Inflammatory macrophage treated with lipopolysaccharide for 1 hour (primary cell): Measurements from ENCODE around the gene ZNF322.
A peak's percentile ranks its signal among the peaks of the same experiment; 100 is the strongest.
"Not testable (repeated sequence)": the region's sequence is repeated elsewhere in the genome, so short reads cannot be mapped to it uniquely, and the experiment has no call there.

Experiments used
- DNase-seq, 2 donors: peaks; one replicate each; pipeline ENCODE4 v3.0.0-alpha.2; 2020 to 2022

ZNF322 gene

DNA sequence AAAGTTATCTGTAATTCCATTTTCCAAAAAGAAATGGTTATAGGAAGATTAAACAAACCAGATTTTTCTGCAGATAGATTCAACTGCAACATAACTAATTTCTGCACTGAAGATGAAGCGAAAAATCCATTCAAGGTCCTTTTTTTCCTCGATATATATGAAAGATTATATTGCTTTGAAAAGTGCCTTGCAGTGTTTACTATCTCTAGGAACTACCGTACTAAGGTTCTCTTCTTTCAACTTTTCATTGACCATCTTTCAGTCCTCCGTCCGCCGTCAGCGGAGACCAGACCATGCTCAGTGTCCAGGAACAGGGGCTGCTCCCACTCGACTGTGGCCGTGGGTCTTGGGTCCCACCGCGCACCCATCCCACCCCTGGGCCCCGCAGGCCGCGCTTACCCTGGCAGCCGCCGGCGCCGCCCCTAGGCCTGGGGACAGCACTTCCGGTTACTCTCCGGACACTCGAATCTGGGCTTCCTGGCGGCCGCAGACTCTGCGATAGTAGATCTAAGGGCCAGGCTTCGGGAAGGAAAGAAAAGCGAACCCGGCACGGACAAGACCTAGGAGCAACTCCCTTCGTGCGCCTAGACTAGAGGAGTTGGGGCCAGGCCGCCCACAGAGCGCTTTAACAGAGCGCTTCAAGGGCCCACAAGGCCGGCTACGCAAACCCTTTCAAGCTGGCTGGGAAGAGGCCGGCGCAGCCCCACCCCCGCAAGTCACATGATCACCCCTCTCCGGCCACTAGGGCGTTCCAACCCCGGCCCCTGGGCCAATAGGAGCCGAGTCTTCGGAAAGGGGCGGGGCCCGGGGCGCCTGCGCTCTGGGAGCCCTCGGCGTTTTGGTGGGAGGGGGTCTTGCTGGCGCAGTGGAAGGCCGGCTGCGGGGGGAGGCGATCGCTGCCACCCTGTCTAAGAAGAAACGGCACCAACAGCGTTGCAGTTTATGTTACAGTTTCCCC is at the start of gene ZNF322:
Gene ZNF322 (minus strand): TSS at position 705 of the 958 bp plus-strand sequence. CDS start 21,193 bp downstream, outside the sequence.
- peak; percentile 92 to 94 for DNase-seq

- DNase-seq: not testable (repeated sequence)
Observed at GRCh38 chr6:26705780-26706179, 46.2 kb upstream of the ZNF322 start.

DNA sequence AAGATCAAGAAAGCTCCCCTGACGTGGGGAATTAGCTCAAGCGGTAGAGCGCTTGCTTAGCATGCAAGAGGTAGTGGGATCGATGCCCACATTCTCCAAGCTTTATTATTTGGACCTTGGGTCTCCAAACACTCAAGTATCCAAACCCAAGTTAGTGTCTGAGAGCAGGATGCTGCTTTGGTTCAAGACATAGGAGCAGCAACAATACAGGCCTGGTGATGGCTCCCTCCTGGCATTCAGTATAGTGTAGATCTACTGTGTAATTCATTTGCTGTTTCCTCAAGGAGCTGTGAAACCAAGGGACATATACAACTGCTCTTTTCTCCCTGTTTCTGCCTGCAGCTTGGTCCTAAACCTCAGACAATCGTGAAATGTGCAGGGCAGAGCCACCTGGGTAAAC is 45.8 kb upstream of the ZNF322 start:
- DNase-seq: not testable (repeated sequence)

DNA sequence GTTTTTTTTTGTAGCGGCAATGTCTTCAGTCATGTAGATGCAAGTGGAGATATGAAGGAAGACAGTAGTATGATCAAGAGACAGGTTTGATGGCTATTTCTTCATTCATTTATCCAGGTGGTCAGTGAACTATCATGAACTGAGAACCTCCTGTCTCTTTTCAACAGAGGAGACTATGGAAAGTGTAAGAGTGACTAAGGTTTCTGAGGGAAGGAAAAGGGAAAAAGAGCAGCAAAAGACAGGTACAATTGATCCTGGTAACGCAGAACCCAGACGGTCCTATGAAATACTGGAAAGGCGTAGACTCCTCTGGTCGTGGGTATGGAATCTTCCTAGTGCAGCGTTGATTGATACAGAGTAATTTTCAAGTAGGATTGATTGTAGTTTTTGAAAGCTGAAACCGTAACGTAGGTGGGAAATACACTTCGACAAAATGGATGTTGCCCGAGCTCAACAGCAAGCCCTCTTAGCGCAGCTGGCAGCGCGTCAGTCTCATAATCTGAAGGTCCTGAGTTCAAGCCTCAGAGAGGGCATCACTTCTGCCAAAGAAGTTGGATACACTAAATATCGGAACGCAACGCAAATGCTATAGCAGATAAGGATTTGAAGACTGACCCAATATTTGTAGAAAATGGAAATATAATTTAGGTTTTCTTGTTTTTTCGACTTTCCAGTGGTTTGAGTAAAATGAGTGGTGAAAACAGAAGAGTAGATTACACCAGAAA is 41.6 kb upstream of the ZNF322 start:
- DNase-seq: not testable (repeated sequence)

DNA sequence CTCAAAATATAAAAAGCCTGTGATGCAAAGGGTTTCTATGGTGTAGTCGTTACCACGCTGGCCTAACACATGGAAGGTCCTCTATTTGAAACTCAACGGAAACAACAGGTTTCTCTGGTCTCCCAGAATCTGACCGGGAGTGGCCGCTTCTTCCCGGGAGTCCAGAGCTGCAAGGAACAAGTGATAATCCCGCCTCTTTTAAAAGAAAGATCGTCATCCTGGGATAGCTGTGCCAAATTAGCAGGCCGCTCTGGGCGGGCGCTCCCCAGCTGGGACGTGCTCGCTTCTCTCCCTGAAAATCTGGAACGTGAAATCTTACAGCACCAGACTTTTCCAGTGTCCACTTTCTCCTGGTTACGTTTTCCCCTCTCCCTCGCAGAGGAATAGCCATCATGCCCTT is 38.0 kb upstream of the ZNF322 start:
- not testable (repeated sequence) for DNase-seq

DNA sequence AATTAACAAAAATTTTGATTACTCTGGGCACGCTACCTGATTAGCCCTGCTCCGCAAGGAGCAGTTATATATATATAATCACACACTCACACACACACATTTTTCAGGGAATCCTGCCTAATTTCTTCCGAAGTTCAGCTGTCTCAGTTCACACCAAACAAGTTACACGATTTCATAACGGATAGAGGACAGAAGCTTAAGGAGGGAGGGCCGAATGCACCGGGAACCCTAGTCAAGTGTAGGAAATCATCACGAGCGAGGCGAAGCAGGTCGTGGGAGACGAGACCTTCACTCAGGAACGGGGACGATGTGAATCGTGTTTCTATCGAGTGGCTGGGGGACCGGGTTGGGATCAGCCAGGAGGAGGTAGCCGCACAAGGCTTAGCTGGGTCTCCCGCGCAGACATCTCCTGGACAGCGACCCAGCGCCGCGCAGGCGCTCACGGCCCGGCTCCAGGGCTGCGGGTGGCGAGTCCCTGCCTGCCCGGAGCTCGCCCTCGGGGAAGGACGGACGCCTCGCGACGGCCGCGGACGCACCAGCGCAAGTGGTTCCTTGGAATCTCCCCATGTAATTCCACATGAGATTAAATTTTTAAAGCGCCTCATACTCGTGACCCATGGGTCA is 29.9 kb upstream of the ZNF322 start:
- DNase-seq: not testable (repeated sequence)

DNA sequence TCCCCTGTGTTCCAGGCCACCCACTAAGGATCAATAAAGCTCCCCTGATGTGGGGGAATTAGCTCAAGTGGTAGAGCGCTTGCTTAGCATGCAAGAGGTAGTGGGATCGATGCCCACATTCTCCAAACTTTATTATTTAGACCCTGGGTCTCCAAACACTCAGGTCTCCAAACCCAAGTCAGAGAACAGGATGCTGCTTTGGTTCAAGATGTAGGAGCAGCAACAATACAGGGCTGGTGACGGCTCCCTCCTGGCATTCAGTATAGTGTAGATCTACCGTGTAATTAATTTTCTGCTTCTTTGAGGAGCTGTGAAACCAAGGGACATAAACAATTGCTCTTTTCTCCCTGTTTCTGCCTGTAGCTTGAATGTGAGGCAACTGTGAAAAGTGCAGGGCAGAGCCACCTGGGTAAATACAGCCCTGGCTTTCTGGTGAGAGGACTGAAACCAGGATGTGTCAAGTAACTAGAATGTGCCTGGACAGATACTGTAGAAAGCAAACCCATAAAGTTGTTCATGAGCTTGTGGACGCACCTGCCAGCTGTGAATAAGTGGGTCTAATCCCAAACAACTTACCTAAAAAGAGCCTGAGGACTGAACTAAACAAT is 23.0 kb upstream of the ZNF322 start:
- DNase-seq: not testable (repeated sequence)

- not testable (repeated sequence) for DNase-seq
Observed at GRCh38 chr6:26673287-26673686, 13.7 kb upstream of the ZNF322 start.

DNA sequence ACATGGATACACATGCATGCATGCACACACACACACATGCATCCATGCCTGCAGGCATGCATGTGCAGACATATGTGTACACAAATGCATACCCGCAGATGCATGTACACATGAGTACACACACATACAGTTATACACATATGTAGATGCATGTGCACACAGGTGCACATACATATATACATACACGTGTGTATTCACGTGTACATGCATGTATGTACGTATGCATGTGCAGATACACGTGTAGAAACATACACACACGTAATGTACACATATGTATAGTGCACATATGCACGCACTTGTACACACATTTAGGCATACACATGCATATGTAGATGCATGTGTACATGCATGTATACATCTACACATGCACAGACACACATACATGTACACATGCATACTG is 11.0 kb upstream of the ZNF322 start:
- DNase-seq: not testable (repeated sequence)

DNA sequence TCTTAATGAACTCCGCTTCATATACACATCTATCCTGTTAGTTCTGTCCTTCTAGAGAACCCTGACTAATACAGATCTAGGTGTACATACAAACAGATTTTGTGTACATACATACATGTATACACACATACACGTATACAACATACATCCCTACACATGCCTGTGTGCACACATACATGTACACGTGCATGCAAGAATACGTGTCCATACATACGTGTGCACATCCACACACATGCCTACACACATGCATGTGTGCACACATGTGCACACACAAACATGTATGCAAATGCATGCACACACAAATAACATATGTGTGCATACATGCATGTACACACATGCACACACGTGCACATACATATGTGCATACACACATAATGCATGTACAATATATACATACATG is 10.5 kb upstream of the ZNF322 start:
- DNase-seq: not testable (repeated sequence)

- peak; percentile 12 to 21 for DNase-seq
Observed at GRCh38 chr6:26660000-26660361, 435 bp upstream of the ZNF322 start.

- DNase-seq: peak in 1 of 2 donors; percentile 1
Observed at GRCh38 chr6:26657256-26657655, 2.3 kb downstream of the ZNF322 start.

DNA sequence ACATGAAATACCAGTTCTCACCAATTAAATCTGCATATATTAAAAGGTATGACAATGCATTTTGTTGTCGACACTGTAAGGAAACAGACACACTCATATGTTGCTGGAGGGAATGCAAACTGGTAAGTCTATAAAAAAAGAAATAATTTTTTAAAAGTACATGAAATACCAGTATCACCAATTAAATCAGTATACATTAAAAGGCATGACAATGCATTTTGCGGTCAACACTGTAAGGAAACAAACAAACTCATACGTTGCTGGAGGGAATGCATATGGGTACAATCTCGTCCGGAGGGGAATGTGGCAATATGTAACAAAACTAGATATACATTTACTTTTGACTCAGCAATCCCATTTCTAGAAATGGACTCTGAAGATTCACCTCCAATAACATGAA is 6.5 kb downstream of the ZNF322 start:
- DNase-seq: no peak

DNA sequence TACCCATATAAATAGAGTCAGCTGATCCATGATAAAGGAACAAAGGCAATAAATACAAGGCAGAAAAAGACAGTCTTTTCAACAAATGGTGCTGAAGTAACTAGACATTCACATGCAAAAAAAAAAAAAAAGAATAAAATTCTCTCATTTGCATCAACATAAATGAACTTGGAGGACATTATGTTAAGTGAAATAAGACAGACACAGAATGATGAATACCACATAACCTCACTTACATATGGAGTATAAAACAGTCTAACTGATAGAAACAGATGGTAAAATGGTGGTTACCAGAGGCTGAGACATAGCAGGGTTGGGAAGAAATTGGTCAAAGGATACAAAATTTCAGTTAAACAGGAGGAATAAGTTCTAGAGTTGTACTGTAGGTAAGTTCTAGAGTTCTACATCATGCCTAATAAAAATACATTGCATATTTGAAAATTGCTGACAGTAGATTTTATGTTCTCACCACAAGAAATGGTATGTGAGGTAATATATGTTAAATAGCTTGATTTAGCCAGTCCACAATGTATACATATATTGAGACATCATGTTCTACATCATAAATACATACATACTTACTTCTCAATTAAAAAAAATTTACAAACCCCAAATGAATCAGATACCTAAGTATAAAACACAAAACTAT is 8.3 kb downstream of the ZNF322 start:
- DNase-seq: no peak

GRCh38 chr6:26646074-26646473 is 13.5 kb downstream of the ZNF322 start:
- DNase-seq: no peak

DNA sequence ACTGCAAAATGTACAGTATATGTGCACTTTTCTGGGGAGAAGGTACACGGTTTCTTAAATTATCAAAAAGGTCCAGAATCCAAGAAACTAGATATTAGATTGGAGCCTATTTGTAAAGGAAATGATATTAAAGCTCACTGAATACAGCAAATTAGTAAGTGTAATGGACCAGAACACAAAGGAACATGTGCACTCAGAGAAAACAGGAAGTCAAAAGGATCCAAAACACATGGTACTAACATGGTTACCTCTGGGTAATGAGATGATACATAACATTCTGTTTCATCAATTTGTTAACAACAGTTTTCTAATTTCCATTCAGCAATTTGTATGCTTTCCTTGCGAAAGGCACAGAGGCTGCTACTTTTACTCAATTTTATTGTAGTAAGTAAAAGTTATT is 18.7 kb downstream of the ZNF322 start:
- no peak for DNase-seq

GRCh38 chr6:26629359-26629758 is 30.2 kb downstream of the ZNF322 start:
- peak; percentile 19 to 48 for DNase-seq

DNA sequence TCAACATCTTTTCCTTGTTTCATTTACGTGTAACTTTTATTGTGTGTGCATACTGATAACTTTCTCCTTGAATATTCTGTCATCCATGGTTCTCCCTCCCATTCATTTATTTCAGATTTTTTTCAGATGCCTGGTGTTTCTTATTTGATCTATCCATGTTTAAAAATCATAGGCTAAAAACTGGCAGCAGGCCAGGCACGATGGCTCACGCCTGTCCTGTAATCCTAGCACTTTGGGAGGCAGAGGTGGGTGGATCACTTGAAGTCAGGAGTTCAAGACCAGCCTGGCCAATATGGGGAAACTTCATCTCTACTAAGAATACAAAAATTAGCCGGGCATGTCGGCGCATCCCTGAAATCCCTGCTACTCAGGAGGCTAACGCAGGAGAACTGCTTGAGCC is 31.7 kb downstream of the ZNF322 start:
- DNase-seq: no peak

DNA sequence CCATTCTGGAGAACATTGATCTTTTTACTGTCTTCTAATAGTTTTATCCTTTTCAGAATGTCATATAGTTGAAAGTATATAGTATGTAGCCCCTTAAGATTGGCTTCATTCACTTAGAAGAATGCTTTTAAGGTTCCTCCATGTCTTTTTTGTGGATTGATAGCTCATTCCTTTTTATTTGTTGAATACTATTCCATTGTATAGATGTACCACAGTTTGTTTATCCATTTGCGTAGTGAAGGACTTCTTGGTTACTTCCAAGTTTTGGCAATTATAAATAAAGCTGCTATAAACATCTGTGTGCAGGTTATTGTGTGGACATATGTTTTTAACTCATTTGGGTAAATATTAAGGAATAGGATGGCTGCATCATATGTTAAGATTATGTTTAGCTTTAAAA is 35.0 kb downstream of the ZNF322 start:
- no peak for DNase-seq

DNA sequence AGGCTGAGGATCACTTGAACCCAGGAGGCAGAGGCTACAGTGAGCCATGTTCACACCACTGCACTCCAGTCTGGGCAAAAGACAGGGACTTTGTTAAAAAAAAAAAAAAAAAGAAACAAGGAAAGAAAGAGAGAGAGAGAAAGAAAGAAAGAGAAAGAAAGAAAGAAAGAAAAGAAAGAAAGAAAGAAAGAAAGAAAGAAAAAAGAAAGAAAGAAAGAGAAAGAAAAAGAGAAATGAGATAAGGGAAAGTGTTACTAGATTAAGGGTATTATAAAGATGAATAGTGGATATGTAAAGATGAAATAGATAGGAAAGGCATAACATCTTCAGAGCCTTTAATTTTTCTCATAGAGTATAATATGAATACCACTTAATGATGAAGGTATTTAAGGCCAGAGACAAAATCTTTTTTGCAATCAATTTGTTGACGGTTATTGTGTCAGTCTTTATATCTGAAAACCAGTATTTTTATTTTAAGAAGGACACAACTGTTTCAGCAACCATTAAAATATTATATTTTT is 36.1 kb downstream of the ZNF322 start:
- DNase-seq: no peak

DNA sequence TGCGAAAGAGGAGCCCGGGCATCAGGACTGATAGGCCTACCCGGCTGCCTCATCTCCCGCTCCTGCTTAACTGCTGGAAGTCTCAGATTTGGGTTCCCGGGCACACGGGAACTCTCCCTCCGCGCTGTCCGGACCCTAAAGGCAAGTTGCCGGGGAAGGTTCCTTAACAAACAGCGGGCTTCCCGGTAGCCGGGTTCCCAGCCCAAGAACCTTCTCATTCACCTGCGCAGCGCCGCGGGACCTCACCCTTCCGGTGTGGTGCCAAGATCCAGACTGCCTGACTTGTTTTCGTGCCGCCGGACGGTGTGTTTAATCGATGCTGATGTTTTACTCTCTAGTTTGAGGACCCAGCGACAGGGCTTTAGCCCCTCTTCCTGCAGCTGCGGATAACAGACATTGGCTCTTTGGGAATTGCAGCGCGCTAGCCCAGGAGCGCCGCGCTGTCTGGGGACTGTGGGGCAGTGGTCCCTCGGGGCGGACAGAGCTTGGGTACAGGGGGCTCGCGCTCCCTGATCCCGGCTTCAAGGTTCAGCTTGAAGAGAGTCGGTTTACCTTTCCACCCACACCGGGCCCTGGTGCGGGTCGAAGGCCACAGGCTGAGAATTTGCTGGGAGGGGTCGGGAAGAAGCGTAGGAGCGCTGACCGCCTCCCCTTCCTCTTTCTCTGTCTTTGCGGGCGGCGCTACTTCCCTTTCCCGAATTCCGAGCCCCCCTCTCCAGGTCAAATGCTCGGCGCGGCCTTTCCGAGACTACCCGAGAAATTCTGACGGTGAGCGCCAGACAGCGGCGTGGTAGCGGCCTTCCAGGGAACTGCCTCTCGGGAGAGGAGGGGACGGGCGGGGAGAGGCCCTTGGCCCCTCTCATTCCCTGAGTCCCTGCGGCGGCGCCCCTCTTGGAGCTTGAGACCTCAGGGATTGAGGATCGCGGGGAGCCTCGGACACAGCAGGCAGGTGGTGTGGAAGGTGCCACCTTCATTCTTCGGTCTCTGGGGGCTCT is 45.6 kb downstream of the ZNF322 start:
- DNase-seq: no peak
